ENCODE measurements around the gene LKAAEAR1. TPM values are rescaled to one million over a fixed set of nuclear protein-coding genes. Genes with fewer than 3 reads are reported as not detected.
A peak's percentile ranks its signal among the peaks of the same experiment; 100 is the strongest.

LKAAEAR1 gene
- total RNA-seq, 1 donor from 2014 or later: not detected

- DNase-seq (ENCODE audit: low spot score): no peak
- Mint-ChIP-seq H3K27ac (ENCODE audit: unreplicated experiment) (no peak overlapping the region), H3K4me3 (ENCODE audit: unreplicated experiment) (peak overlapping the region; percentile 90), H3K36me3 (ENCODE audit: low read depth, unreplicated experiment) (no peaks in the 10 kb centered on the region), H3K9me3 (ENCODE audit: unreplicated experiment) (no peaks in the 10 kb centered on the region), H3K27me3 (ENCODE audit: unreplicated experiment) (peaks cover 11% of the 10 kb centered on the region), H3K4me1 (ENCODE audit: unreplicated experiment) (peaks cover 32% of the 10 kb centered on the region)
- TF ChIP-seq CTCF (IDR thresholded peaks at IDR 0.05; ENCODE audit: unreplicated experiment): no peak
Observed at GRCh38 chr20:64037199-64037497, 47.0 kb downstream of the LKAAEAR1 start.

GRCh38 chr20:64036346-64037198, 47.6 kb downstream of the LKAAEAR1 start:
- Mint-ChIP-seq H3K36me3 (ENCODE audit: low read depth, unreplicated experiment) (no peaks in the 10 kb centered on the region), H3K4me3 (ENCODE audit: unreplicated experiment) (no peak overlapping the region), H3K4me1 (ENCODE audit: unreplicated experiment) (peaks cover 32% of the 10 kb centered on the region), H3K27me3 (ENCODE audit: unreplicated experiment) (peaks cover 17% of the 10 kb centered on the region), H3K9me3 (ENCODE audit: unreplicated experiment) (no peaks in the 10 kb centered on the region), H3K27ac (ENCODE audit: unreplicated experiment) (peak overlapping the region; percentile 52)
- TF ChIP-seq CTCF (IDR thresholded peaks at IDR 0.05; ENCODE audit: unreplicated experiment): no peak
- no peak for DNase-seq (ENCODE audit: low spot score)

GRCh38 chr20:64035933-64036345, 48.3 kb downstream of the LKAAEAR1 start, which contains the start of gene C20orf204:
Gene C20orf204, plus strand, starts transcription at chr20:64036182. Its CDS starts 142 bp downstream, at chr20:64036324.
- H3K27me3 Mint-ChIP-seq (ENCODE audit: unreplicated experiment): peaks cover 20% of the 10 kb centered on the region
- H3K36me3 Mint-ChIP-seq (ENCODE audit: low read depth, unreplicated experiment): peaks cover 4% of the 10 kb centered on the region
- peak within 1 kb of the TSS; percentile 52 for H3K27ac Mint-ChIP-seq (ENCODE audit: unreplicated experiment)
- H3K9me3 Mint-ChIP-seq (ENCODE audit: unreplicated experiment): no peaks in the 10 kb centered on the region
- H3K4me1 Mint-ChIP-seq (ENCODE audit: unreplicated experiment): peaks cover 28% of the 10 kb centered on the region
- TF ChIP-seq CTCF (IDR thresholded peaks at IDR 0.05; ENCODE audit: unreplicated experiment): no peak
- DNase-seq (ENCODE audit: low spot score): no peak
- no peak within 1 kb of the TSS for H3K4me3 Mint-ChIP-seq (ENCODE audit: unreplicated experiment)

- Mint-ChIP-seq H3K4me3 (ENCODE audit: unreplicated experiment) (no peak overlapping the region), H3K27me3 (ENCODE audit: unreplicated experiment) (peaks cover 20% of the 10 kb centered on the region), H3K4me1 (ENCODE audit: unreplicated experiment) (peaks cover 23% of the 10 kb centered on the region), H3K27ac (ENCODE audit: unreplicated experiment) (peak overlapping the region; percentile 24), H3K9me3 (ENCODE audit: unreplicated experiment) (no peaks in the 10 kb centered on the region), H3K36me3 (ENCODE audit: low read depth, unreplicated experiment) (peaks cover 8% of the 10 kb centered on the region)
- TF ChIP-seq CTCF (IDR thresholded peaks at IDR 0.05; ENCODE audit: unreplicated experiment): no peak
- no peak for DNase-seq (ENCODE audit: low spot score)
Observed at GRCh38 chr20:64035066-64035932, 48.9 kb downstream of the LKAAEAR1 start.
